NOMO-1 treated with DMSO at 0.1 percent for 48 hours (cell line): Measurements from ENCODE around the gene ARHGAP27.
A peak's percentile ranks its signal among the peaks of the same experiment; 100 is the strongest.

ENCODE experiments used
- DNase-seq: peaks from one replicate; lab custom pipeline; 2025; ENCODE audit not compliant: unreplicated experiment; lab: John Stamatoyannopoulos, UW

The ARHGAP27 gene

GRCh38 chr17:45386178-45386577 is 46.5 kb downstream of the ARHGAP27 start:
- no peak for DNase-seq

DNA sequence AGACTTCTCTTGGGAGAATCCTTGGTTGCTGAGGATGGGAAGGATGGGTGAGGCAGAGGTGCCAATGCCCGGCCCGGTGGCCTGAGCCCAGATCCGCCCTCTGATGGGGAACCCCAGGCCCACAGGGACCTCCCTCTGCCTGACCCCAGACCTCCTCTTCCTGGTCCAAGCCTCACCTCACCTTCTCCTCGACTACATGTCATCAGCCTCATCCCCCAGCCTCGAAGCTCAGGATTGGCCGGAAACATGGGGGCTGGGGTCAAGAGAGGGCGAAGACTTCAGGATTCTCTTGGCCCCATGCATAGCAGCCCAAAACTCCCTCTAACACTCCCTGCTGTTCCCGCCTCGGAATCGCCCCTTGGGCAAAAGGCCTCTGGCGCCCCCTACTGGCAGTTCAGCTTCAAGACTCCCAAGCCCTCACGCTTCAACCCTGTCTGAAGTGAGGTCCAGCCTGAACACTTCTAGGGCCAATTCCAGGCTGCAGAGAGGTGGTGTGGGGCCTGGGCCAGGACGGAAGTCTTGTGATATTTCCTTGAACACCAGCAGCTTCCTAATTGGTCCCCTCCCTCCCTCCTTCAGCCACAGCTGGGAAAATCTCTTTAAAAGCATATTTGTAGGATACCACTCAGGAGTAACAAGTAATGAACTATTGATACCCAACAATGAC is 47.2 kb downstream of the ARHGAP27 start:
- DNase-seq, result peak; percentile 82

DNA sequence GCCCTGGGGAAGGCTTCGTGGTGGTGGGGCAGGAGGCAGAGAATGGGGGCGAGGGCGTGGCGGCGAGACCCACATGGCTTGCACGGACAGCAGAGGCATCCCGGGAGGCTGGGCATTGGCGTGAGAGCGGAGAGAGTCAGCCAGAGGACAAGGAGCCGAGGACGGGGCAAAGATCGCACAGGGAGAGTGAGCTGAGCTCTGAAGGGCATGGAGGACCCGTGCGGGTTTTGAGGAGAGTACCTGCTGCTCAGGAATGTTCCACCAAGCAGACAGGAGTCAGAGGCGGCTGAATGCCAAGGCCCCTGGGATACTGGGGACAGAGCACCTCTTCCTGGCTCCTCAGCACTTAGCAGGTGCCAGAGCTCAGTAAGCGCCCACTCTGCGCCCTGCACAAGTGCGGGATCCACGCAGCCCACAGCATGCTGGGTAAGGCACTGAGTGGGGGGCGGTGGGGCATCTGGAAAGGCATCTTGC is 47.8 kb downstream of the ARHGAP27 start:
- DNase-seq, result no peak

DNA sequence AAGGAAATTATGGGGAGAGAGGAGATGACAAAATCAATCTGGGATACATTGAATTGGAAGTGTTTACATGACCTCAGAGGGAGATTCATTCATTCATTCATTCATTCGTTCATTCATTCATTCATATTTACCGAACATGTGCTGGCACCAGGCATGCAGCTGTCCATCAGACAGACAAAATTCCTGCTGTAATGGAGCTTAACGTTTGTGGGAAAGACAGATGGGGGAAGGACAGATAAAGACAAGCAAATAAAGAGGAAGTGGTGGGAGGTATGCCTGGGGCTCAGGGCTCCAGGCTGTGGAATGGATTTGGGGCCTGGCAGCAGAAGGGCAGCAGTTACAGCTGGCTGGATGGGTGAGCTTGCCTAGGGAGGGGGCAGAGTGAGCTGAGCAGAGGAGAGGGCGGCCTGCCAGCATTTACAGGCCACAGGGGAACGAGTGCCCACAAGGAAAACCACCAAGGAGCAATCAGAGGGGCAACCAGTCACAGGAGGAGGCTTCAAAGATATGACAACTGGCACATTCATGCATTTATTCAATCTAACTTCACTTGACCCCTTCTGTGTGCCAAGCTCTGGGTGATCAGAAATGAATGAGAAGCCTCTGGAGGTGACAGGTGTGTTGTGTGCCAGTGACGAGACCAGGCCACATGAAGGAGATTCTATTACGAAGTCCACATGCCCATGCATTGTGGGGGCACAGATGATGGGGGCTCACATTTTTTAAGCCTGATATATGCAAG is 48.5 kb downstream of the ARHGAP27 start:
- DNase-seq, result peak; percentile 45

GRCh38 chr17:45383003-45383402 is 49.7 kb downstream of the ARHGAP27 start:
- DNase-seq, result peak; percentile 28

DNA sequence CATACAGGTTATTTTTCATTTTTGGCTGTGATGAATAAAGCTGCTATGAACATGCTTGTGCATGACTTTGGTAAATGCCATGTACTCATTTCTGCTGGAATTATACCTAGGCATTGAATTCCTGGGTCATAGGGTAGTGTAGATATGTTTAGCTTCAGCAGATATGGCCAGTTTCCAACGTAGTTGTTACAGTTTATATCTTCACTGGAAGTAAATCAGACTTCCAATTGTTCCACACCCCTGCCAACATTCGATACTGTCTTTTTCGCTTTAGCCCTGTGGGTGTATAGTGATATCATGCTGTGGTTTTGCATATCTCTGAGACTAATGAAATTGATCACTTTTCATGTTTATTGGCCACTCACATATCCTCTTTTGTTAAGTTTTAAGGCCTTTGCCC is 50.4 kb downstream of the ARHGAP27 start:
- no peak for DNase-seq

GRCh38 chr17:45380991-45381390 is 51.7 kb downstream of the ARHGAP27 start:
- DNase-seq, result peak; percentile 29

GRCh38 chr17:45380046-45380765 is 52.5 kb downstream of the ARHGAP27 start:
- no peak for DNase-seq

GRCh38 chr17:45377401-45377800 is 55.3 kb downstream of the ARHGAP27 start:
- DNase-seq, result no peak

- DNase-seq, result no peak
Observed at GRCh38 chr17:45376171-45377005, 56.3 kb downstream of the ARHGAP27 start.

GRCh38 chr17:45374501-45374900 is 58.2 kb downstream of the ARHGAP27 start:
- no peak for DNase-seq

DNA sequence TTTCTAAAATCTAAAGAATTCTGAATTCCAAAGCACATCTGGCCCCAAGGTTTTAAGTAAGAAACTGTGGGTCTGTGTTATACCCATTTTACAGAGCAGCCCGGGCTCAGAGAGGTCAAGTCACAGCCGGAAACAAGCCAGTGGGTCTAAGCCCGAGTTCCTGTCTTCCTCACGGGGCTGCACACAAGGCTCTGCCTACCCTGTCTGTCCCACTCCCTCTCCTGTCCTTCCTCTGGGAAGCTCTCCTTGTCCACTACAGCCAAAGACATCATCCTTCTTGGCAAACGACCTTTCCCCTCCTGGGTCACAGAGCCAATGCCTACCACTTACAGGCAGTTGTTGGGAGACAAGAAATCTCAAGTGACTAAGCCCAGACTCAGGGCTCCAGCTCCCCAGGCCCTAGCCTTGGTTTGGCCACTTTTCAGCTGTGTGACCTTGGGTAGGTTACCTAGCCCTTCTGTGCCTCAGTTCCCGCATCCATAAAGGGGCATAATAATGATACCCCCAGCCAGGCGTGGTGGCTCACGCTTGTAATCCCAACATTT is 60.3 kb downstream of the ARHGAP27 start:
- DNase-seq, result no peak

DNA sequence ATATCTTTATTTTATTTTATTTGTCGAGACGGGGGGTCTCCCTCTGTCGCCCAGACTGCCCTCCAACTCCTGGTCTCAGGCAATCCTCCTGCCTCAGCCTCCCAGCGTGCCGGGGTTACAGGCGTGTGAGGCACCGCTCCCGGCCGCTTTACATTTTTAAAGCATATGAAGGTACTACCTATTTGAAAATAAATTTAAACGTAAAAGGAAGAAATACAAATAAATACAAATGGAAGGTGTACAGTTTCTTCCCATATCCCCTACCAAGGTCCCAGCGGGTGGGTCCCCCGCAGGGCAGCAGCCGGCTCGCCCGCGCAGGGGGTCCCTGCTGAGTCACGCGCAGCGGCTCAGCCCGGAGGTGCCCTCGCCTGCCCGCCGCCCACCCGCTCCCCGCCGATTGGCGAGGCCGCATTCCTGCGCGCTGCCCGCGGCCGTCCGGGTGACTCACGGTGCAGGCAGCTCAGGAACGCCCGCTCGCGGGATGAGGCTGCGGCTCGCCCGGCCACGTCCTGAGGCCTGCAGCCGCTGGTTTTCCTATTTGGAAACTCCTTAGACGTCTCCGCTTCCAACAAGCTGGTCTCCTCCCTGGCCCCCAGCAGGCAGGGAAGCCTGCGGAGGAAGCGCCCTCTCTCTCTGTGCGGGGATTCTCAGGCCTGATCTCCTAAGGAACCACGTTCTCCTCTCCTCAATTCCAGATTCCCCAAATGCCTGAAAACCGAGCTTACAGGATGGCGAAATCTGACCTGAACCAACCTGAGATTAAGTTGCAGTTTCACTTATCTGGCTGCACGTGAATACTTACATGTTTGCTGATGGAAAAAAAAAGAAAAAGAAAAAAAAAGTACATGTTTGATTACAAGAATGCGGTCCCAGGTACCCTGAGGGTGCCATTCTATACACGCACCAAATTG is 61.0 kb downstream of the ARHGAP27 start:
- no peak for DNase-seq

- DNase-seq, result peak; percentile 46
Observed at GRCh38 chr17:45370949-45371413, 61.7 kb downstream of the ARHGAP27 start.

DNA sequence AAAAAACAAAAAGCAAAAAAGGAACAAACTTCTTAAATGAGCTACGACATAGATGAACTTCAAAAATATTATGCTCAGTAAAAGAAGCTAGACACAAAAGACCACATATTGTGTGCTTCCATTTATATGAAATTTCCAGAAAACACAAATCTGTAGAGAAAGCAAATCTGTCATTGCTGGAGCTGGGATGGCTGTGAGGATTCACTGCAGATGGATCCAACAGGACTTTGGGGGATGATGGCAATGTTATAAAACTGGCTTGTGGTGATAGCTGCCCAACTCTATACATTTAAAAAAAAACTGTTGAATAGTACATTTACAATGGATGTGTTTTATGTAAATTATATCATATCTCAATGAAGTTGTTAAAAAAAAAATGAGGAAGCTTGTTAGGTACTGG is 63.2 kb downstream of the ARHGAP27 start:
- peak; percentile 39 for DNase-seq

DNA sequence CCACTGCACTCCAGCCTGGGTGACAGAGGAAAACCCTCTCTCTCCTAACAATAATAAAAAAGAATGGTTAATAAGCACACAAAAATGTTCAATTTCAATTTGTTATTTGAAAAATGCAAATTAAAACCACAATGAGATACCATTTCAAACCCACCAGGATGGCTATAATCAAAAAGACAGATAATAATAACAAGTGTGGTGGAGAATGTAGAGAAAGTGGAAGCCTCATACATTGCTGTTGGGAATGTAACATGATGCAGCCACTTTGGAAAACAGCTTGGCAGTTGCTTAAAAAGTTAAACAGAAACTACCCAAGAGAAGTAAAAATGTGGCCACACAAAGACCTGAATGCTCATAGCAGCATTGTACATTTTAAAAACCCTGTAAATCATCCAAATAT is 64.0 kb downstream of the ARHGAP27 start:
- no peak for DNase-seq

DNA sequence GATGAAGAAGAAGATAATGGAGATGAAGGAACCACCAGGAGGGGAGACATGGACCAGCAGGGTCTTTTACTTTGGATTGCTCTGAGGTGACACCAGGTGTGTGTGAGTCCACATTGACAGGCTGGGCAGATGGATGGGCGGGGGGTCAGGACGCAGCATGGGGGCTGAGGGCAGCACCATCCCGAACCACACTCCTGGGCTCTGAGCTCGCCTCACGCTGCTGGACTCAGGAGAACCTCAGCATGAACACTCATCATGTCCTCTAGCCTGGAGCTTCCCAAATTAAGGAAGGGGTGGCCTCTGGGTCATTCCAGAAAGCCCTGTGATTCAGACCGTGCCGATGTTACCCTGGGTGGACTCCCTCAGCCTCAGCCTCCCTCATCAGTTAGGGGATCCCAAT is 65.5 kb downstream of the ARHGAP27 start:
- no peak for DNase-seq

DNA sequence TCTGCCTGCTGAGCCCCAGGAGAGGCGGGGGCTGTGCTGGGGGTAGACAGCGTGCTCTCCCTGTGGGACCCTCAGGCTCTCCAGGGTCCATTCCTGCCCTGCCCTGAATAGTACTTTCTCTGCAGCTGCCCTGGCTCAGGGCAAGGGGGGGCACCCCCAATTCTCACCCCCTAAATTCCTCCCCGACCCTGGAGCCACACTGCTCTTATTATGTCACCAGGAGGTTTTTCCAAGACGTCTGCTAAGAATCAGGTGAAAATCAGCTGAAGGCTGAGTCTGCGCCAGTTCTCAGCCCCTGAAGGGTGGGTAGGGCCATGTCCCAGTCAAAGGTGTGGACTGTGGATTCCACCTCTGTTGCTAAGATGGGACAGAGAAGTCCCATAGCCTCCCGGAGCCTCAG is 66.0 kb downstream of the ARHGAP27 start:
- no peak for DNase-seq

DNA sequence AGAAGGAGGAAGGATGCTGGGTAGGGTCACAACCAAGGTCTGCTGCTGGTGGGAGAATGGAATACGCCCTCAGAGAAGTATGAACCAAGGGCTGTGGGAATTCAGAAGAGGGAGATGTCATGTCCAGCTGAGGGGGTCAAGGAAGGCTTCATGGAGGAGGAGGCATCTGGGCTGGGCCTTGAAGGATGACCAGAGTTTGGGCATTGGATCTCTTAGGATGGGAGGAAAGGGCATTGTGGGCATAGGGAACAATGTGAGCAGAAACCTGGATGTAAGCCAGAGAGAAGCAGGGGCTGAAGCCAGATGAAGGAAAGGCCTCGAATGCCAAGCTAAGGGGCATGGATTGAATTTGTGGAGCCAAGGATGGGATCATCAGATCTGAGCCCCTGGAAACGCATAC is 66.6 kb downstream of the ARHGAP27 start:
- DNase-seq, result no peak
